Pancreas (tissue), 10 donors: ENCODE results near the gene DYNLL2. TPM values are rescaled to one million over a fixed set of nuclear protein-coding genes. Genes with fewer than 3 reads are reported as not detected.
"Not testable (repeated sequence)": the region's sequence is repeated elsewhere in the genome, so short reads cannot be mapped to it uniquely, and the experiment has no call there.

Experiments used
- ATAC-seq, 4 donors: fragments of 200-7000 bp; cut with Tn5 transposase; one replicate each; pipeline versions ENCODE4 v1.8.0 to v1.9.1; 2020; ENCODE audit warnings: mild to moderate bottlenecking in 4 of 4, moderate library complexity in 4 of 4
- DNase-seq, 6 donors: peaks; one replicate each; pipeline ENCODE4 v3.0.0-alpha.2; 2020
- FAIRE-seq: peaks from 2 replicates; lab custom pipeline; 2012; peaks lifted over from hg19 to GRCh38; lab: Jason Lieb, UNC
- H3K27ac ChIP-seq, 4 donors: fragments of 200-600 bp; sonication (generic); 1 replicate in 3 of 4; 2 replicates in 1 of 4; pipeline versions ENCODE4 v1.5.0 to v1.8.0; 2020
- H3K27me3 ChIP-seq, 4 donors: fragments of 200-600 bp; one replicate each; pipeline ENCODE4 v1.8.0; 2021
- H3K36me3 ChIP-seq, 3 donors: fragments of 200-600 bp; sonication (generic) in 1 of 3; one replicate each; pipeline versions ENCODE4 v1.5.0 to v1.8.0; 2020 to 2021
- H3K4me1 ChIP-seq, 3 donors: fragments of 200-600 bp; one replicate each; pipeline ENCODE4 v1.8.0; 2021
- H3K4me3 ChIP-seq, 4 donors: fragments of 200-600 bp; sonication (generic) in 2 of 4; one replicate each; pipeline versions ENCODE4 v1.5.0 to v1.8.0; 2020 to 2021
- H3K9me3 ChIP-seq, 4 donors: fragments of 200-600 bp; one replicate each; pipeline ENCODE4 v1.8.0; 2021
- WGBS, 2 donors: extraction: QIAGEN DNeasy Blood & Tissue Kit; methylation state at CpG; one replicate each; pipeline ENCODE4 v1.1.7; 2013; 5-methylcytosine and 5-hydroxymethylcytosine counted together
- intact Hi-C, 3 donors: fragments of 100-400 bp; cut with DNase I; formaldehyde crosslinking; loops; one replicate each; pipeline versions ENCODE4 v1.11.1 to v1.14.2; 2022
- polyA plus RNA-seq, 2 donors: library from polyadenylated mRNA; stranded (reverse); fragments of 200-250 nt; gene quantifications; one replicate each; pipeline ENCODE4 v1.2.3, GENCODE V29; 2013
- total RNA-seq, 6 donors: library from RNA; stranded (reverse); fragmentation: NEBNext Ultra II Directional in 4 of 6; extraction: Animal tissue kit (Norgen Biotek cat#: 25700) in 4 of 6; gene quantifications; one replicate each; pipeline versions ENCODE4 v1.2.1 to v1.2.4, GENCODE V29; 2021 to 2023
- TF ChIP-seq, protein P1 (sequence below), 4 donors: fragments of 200-600 bp; sonication (generic) in 3 of 4; IDR thresholded peaks; one replicate each; pipeline versions ENCODE4 v1.5.0 to v1.8.0; 2021; ENCODE audit warnings: antibody characterized with exemption in 4 of 4
- donor health status: healthy with polysubstance abuse.
- donor health status: DM: no; HTN: no; CAD: no; lungs with moderate emphysema.
- donor health status: DM: no; HTN: no; CAD: no.
- donor health status: control.
- donor health status: control.
- donor health status: Bipolar disorder and iron deficiency.
- donor health status: DM: yes; HTN: yes; CAD: no.
- donor health status: DM: no; HTN: no; CAD: no.
- donor health status: DM: no; HTN: no; CAD: no.
- donor health status: DM: yes; HTN: yes; CAD: no.

The DYNLL2 gene
- total and polyA plus RNA-seq, 8 donors = 10.7 to 20.5 (median 13.1) TPM

DNA sequence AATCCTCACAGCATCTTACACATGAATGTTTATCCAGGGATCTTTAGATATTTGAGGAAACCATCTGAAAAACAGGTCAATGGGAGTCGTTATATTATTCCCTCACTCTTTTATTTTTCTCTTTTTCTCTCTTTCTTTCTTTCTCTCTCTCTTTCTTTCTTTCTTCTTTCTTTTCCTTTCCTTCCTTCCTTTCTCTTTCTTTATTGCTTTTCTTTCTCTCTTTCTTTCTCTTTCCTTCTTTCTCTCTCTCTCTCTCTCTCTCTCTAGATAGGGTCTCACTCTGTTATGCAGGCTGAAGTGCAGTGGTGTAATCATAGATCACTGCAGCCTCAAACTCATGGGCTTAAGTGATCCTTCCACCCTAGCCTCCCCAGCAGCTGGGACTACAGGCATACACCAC lies 44.6 kb downstream of the DYNLL2 start:
- FAIRE-seq = no peak
- 25 to 31% methylated on average over 1 of the region's 1 CpG for WGBS, 2 donors

DNA sequence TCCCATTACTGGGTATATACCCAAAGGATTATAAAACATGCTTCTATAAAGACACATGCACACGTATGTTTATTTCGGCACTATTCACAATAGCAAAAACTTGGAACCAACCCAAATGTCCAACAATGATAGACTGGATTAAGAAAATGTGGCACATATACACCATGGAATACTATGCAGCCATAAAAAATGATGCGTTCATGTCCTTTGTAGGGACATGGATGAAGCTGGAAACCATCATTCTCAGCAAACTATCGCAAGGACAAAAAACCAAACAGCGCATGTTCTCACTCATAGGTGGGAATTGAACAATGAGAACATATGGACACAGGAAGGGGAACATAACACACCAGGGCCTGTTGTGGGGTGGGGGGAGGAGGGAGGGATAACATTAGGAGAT lies 49.5 kb downstream of the DYNLL2 start:
- FAIRE-seq, H3K27me3 ChIP-seq, H3K36me3 ChIP-seq, DNase-seq, H3K4me1 ChIP-seq, H3K27ac ChIP-seq, intact Hi-C loops, H3K4me3 ChIP-seq, ATAC-seq, H3K9me3 ChIP-seq: not testable (repeated sequence)
- WGBS, 2 donors = 87 to 94% methylated on average over 5 of the region's 5 CpGs

More for the DNA sequence above, 44.6 kb downstream of the DYNLL2 start:
- no peaks in the 10 kb centered on the region for H3K36me3 ChIP-seq
- no peak overlapping the region for H3K4me3 ChIP-seq
- no peaks in the 10 kb centered on the region for H3K4me1 ChIP-seq
- intact Hi-C loops = no loop called here
- H3K27ac ChIP-seq = no peak overlapping the region
- ATAC-seq = no peak
- peaks cover 0 to 5% (median 0%) of the 10 kb centered on the region in 4 donors for H3K27me3 ChIP-seq
- no peak for DNase-seq
- TF ChIP-seq, protein P1, sequence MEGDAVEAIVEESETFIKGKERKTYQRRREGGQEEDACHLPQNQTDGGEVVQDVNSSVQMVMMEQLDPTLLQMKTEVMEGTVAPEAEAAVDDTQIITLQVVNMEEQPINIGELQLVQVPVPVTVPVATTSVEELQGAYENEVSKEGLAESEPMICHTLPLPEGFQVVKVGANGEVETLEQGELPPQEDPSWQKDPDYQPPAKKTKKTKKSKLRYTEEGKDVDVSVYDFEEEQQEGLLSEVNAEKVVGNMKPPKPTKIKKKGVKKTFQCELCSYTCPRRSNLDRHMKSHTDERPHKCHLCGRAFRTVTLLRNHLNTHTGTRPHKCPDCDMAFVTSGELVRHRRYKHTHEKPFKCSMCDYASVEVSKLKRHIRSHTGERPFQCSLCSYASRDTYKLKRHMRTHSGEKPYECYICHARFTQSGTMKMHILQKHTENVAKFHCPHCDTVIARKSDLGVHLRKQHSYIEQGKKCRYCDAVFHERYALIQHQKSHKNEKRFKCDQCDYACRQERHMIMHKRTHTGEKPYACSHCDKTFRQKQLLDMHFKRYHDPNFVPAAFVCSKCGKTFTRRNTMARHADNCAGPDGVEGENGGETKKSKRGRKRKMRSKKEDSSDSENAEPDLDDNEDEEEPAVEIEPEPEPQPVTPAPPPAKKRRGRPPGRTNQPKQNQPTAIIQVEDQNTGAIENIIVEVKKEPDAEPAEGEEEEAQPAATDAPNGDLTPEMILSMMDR (IDR thresholded peaks at IDR 0.05) = no peak
- no peaks in the 10 kb centered on the region for H3K9me3 ChIP-seq

DNA sequence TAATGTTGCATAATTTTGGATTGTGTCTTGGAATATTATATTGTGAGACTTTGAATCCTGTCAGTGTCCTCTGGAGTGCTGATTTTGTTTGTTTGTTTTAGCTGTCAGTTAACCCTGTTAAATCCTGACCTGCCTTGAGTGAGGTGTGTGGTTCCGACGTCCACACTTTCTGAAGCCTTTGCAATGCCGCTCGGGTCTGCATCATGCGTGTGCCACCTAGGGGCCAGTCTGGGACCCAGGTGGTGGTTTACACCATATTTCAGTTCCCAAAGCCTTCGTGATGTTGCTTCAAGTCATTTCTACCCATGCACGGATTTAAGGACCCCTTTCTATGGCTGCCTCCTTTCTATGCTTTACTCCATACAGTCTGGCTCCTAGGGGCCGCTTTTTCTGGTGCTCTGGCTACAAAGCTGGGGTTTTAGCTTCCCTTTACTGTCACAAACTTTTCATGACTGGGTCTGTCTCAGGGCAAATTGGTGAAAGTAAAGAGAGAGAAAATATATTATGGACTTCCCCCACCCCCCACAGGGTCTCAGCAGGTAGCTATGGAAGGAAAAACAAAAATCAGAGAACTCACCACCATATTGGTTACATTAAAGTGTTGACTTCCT lies 53.6 kb downstream of the DYNLL2 start:
- 13% methylated on average over 8 of the region's 8 CpGs for WGBS, 2 donors
- H3K4me1 ChIP-seq = no peaks in the 10 kb centered on the region
- H3K4me3 ChIP-seq = no peak overlapping the region
- no peaks in the 10 kb centered on the region for H3K9me3 ChIP-seq
- TF ChIP-seq, protein P1 (IDR thresholded peaks at IDR 0.05) = peak in 1 of 4 donors; percentile 19
- no peaks in the 10 kb centered on the region for H3K36me3 ChIP-seq
- ATAC-seq (peak in 1 of 4 donors; percentile 36), FAIRE-seq (no peak), DNase-seq (peak in 1 of 6 donors; percentile 15)
- intact Hi-C loops = no loop called here
- H3K27me3 ChIP-seq = peaks cover 0 to 6% (median 0%) of the 10 kb centered on the region in 4 donors
- H3K27ac ChIP-seq = no peak overlapping the region

DNA sequence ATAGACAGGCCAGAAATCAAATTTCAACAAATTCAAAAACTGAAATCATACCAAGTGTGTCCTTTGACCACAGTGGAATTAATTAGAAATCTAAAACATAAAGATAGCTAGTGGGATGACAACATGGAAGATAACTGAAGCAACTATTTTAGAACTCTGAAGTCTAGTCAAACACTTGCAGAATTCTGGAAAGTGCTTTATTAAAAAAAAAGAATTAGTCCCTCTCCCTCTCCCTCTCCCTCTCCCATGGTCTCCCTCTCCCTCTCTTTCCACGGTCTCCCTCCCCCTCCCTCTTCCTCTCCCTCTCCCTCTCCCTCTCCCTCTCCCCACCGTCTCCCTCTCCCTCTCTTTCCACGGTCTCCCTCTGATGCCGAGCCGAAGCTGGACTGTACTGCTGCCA lies 58.3 kb downstream of the DYNLL2 start:
- intact Hi-C loops = no loop called here
- no peak overlapping the region for H3K27ac ChIP-seq
- H3K4me3 ChIP-seq = no peak overlapping the region
- H3K9me3 ChIP-seq = no peaks in the 10 kb centered on the region
- H3K36me3 ChIP-seq = no peaks in the 10 kb centered on the region
- H3K4me1 ChIP-seq = no peaks in the 10 kb centered on the region
- TF ChIP-seq, protein P1 (IDR thresholded peaks at IDR 0.05) = no peak
- FAIRE-seq (no peak), ATAC-seq (no peak), DNase-seq (no peak)
- 67 to 79% methylated on average over 4 to 5 of the region's 5 CpGs for WGBS, 2 donors
- peaks cover 0 to 4% (median 0%) of the 10 kb centered on the region in 4 donors for H3K27me3 ChIP-seq

DNA sequence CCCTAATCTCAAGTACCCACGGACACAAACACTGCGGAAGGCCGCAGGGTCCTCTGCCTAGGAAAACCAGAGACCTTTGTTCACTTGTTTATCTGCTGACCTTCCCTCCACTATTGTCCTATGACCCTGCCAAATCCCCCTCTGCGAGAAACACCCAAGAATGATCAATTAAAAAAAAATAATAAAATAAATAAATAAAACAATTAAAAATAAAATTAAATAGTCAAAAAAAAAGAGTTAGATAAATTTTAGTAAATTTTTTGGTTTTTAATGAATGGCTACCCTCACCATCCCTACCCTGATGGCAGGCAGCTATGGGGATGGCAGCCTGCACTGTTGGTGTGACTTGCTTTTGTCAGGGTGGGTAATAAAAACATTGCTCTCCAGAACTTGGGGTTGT lies 60.1 kb downstream of the DYNLL2 start:
- intact Hi-C loops, FAIRE-seq, H3K9me3 ChIP-seq, ATAC-seq, H3K4me3 ChIP-seq, DNase-seq, H3K36me3 ChIP-seq, H3K27me3 ChIP-seq, H3K4me1 ChIP-seq, H3K27ac ChIP-seq: not testable (repeated sequence)
- 67 to 83% methylated on average over 4 of the region's 4 CpGs for WGBS, 2 donors

DNA sequence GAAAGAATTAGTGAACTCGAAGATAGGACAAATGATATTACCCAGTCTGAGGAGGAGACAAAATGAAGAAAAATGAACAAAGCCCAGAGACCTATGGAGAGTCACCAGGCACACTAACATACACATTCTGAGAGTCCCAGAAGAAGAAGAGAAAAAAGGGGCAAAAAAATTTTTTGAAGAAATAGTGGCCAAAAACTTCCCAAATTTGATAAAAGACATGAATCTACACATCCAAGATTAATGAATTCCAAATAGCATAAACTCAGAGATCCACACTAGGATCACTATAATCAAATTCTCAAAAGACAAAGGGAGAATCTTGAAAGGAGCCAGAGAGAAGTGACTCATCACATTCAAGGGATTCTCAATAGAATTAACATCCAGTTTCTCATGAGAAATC lies 61.6 kb downstream of the DYNLL2 start:
- H3K27ac ChIP-seq = no peak overlapping the region
- no peak for DNase-seq
- H3K4me3 ChIP-seq = no peak overlapping the region
- no peaks in the 10 kb centered on the region for H3K9me3 ChIP-seq
- peaks cover 0 to 8% (median 0%) of the 10 kb centered on the region in 4 donors for H3K27me3 ChIP-seq
- TF ChIP-seq, protein P1 (IDR thresholded peaks at IDR 0.05) = no peak
- 48 to 75% methylated on average over 1 of the region's 1 CpG for WGBS, 2 donors
- H3K4me1 ChIP-seq = no peaks in the 10 kb centered on the region
- intact Hi-C loops = no loop called here
- no peak for FAIRE-seq
- no peak for ATAC-seq
- H3K36me3 ChIP-seq = no peaks in the 10 kb centered on the region
